K562 (cell line): ENCODE measurements around the gene PSD4. TPM values are rescaled to one million over a fixed set of nuclear protein-coding genes. Genes with fewer than 3 reads are reported as not detected.

Experiments used
- ATAC-seq: fragments of 200-7000 bp; cut with Tn5 transposase; 3 replicates; pipeline ENCODE4 v1.9.1; 2020; ENCODE audit warnings: moderate library complexity
- BruUV-seq: library from RNA; stranded (reverse); fragments of 400-500 nt; replicated peaks from 2 replicates; lab custom pipeline; 2021; lab: Mats Ljungman, UMichigan
- CTCF ChIA-PET: fragments of 300-600 bp; formaldehyde crosslinking; extraction: SDS; loops from one replicate; lab custom pipeline; 2021; ENCODE audit warnings: low intra/inter-chr PET ratio; lab: Yijun Ruan, JAX
- POLR2A ChIA-PET: fragments of 300-600, 350-650 bp; sonication (Branson Sonifier 250); formaldehyde crosslinking; extraction: SDS; loops from one replicate; lab custom pipeline; 2021; ENCODE audit warnings: antibody characterized with exemption, inconsistent platforms; lab: Yijun Ruan, JAX
- DNase-seq, 4 experiments: peaks; one replicate each; pipeline versions ENCODE4 v3.0.0 to v3.0.0-alpha.2; 2011 to 2018; ENCODE audit warnings: low spot score in 3 of 4, mixed read lengths in 3 of 4; ENCODE audit errors: extremely low read depth in 1 of 4
- FAIRE-seq: peaks from 2 replicates; lab custom pipeline; 2011; peaks lifted over from hg19 to GRCh38; lab: Jason Lieb, UNC
- H2AFZ ChIP-seq: 2 replicates; pipeline ENCODE4 v1.6.0; 2011; ENCODE audit warnings: low read depth, low read length, control low read depth, inconsistent platforms
- H3K27ac ChIP-seq: fragments of 200-600 bp; 3 replicates; pipeline ENCODE4 v1.8.0; 2011; ENCODE audit warnings: low read depth, mild to moderate bottlenecking, control low read depth, inconsistent platforms, low read length, moderate library complexity, mixed read lengths; ENCODE audit errors: extremely low read depth
- H3K27me3 ChIP-seq, 2 experiments: fragments of 300-600 bp in 1 of 2; 2 replicates in 1 of 2; 3 replicates in 1 of 2; pipeline versions ENCODE4 v1.6.0 to v1.8.0; 2011; ENCODE audit warnings: inconsistent platforms in 2 of 2, low read length in 2 of 2, mild to moderate bottlenecking in 1 of 2, mixed read lengths in 1 of 2, moderate library complexity in 1 of 2; ENCODE audit not compliant: control insufficient read depth in 2 of 2, insufficient read depth in 2 of 2
- H3K36me3 ChIP-seq: fragments of 300-600 bp; 3 replicates; pipeline ENCODE4 v1.8.0; 2011; ENCODE audit warnings: mild to moderate bottlenecking, low read length, inconsistent platforms; ENCODE audit not compliant: control insufficient read depth, insufficient read depth
- H3K4me1 ChIP-seq, 2 experiments: fragments of 200-600 bp in 1 of 2; replicated peaks in 1 of 2; 2 replicates in 1 of 2; 3 replicates in 1 of 2; pipeline versions ENCODE4 v1.5.1 to v1.8.0; 2011; ENCODE audit warnings: inconsistent platforms in 2 of 2, low read length in 2 of 2, mild to moderate bottlenecking in 1 of 2, mixed read lengths in 1 of 2, moderate library complexity in 1 of 2; ENCODE audit not compliant: control insufficient read depth in 2 of 2, insufficient read depth in 2 of 2
- H3K4me2 ChIP-seq: 2 replicates; pipeline ENCODE4 v1.6.1; 2011; ENCODE audit warnings: low read length, control low read depth, inconsistent platforms, mixed read lengths; ENCODE audit not compliant: insufficient read depth
- H3K4me3 ChIP-seq: fragments of 200-600 bp; sonication (generic), shearing (Covaris generic); 2 replicates; pipeline ENCODE4 v1.5.1; 2016; ENCODE audit warnings: control low read depth, inconsistent platforms
- H3K79me2 ChIP-seq: fragments of 200-600 bp; 3 replicates; pipeline ENCODE4 v1.8.0; 2011; ENCODE audit warnings: low read length, inconsistent platforms; ENCODE audit not compliant: control insufficient read depth, insufficient read depth
- H3K9ac ChIP-seq, 2 experiments: 2 replicates each; pipeline versions ENCODE4 v1.6.0 to v1.6.1; 2011; ENCODE audit warnings: low read depth in 2 of 2, low read length in 2 of 2, control low read depth in 1 of 2, inconsistent platforms in 1 of 2, mild to moderate bottlenecking in 1 of 2, mixed read lengths in 1 of 2; ENCODE audit not compliant: insufficient read depth in 1 of 2
- H3K9me1 ChIP-seq: one replicate; pipeline ENCODE4 v1.6.0; 2011; ENCODE audit warnings: inconsistent platforms, mild to moderate bottlenecking, low read length, moderate library complexity; ENCODE audit not compliant: control insufficient read depth, insufficient read depth
- H3K9me3 ChIP-seq: replicated peaks from 2 replicates; pipeline ENCODE4 v1.5.1; 2011; ENCODE audit warnings: low read depth, low read length, inconsistent platforms; ENCODE audit not compliant: control insufficient read depth, insufficient read depth
- H4K20me1 ChIP-seq: replicated peaks from 2 replicates; pipeline ENCODE4 v1.6.1; 2011; ENCODE audit warnings: low read length, inconsistent platforms, mixed read lengths; ENCODE audit not compliant: control insufficient read depth, insufficient read depth
- C11orf30 ChIP-seq: fragments of 450-650 bp; IDR thresholded peaks from 2 replicates; pipeline ENCODE4 v1.6.1; 2016; ENCODE audit warnings: low read depth, mild to moderate bottlenecking
- CREM ChIP-seq: IDR thresholded peaks from 2 replicates; pipeline ENCODE4 v1.6.1; 2014; ENCODE audit warnings: antibody characterized with exemption, low read depth
- HDAC8 ChIP-seq: fragments of 450-650 bp; IDR thresholded peaks from 2 replicates; pipeline ENCODE4 v1.6.1; 2016; ENCODE audit warnings: mild to moderate bottlenecking, missing genetic modification characterization, moderate library complexity, missing compliant biosample characterization
- NR2F6 ChIP-seq: fragments of 450-650 bp; formaldehyde crosslinking; IDR thresholded peaks from 2 replicates; pipeline ENCODE4 v1.4.0; 2020; ENCODE audit warnings: mild to moderate bottlenecking
- PHTF2 ChIP-seq: fragments of 250-450 bp; sonication (Bioruptor Pico); IDR thresholded peaks from 2 replicates; pipeline ENCODE4 v1.5.0; 2021; ENCODE audit warnings: mild to moderate bottlenecking
- SLC30A9 ChIP-seq: fragments of 250-450 bp; sonication (Bioruptor Pico); IDR thresholded peaks from 2 replicates; pipeline ENCODE4 v1.8.0; 2022; ENCODE audit warnings: mild to moderate bottlenecking, moderate library complexity
- TAF1 ChIP-seq: IDR thresholded peaks from 2 replicates; pipeline ENCODE4 v1.6.1; 2011; ENCODE audit warnings: mild to moderate bottlenecking, low read length, moderate library complexity; ENCODE audit not compliant: insufficient read depth, control insufficient read depth, severe bottlenecking; ENCODE audit errors: extremely low read depth
- ZFX ChIP-seq: sonication (generic); formaldehyde crosslinking; IDR thresholded peaks from 2 replicates; pipeline ENCODE4 v1.8.0; 2022; ENCODE audit warnings: mild to moderate bottlenecking, missing genetic modification reagents, moderate library complexity
- ZNF143 ChIP-seq: sonication (generic); formaldehyde crosslinking; IDR thresholded peaks from 2 replicates; pipeline ENCODE4 v1.9.0; 2022; ENCODE audit warnings: mild to moderate bottlenecking, missing genetic modification reagents
- ZNF197 ChIP-seq: fragments of 200-800 bp; sonication (Bioruptor generic); IDR thresholded peaks from 2 replicates; pipeline ENCODE4 v1.6.1; 2016; ENCODE audit warnings: low read depth, missing genetic modification characterization, missing compliant biosample characterization
- ZNF316 ChIP-seq: fragments of 450-650 bp; IDR thresholded peaks from 2 replicates; pipeline ENCODE4 v1.6.1; 2016
- ZNF707 ChIP-seq: fragments of 250-450 bp; sonication (Bioruptor Pico); conservative IDR thresholded peaks from 2 replicates; pipeline ENCODE4 v1.8.0; 2022; ENCODE audit warnings: inconsistent platforms, mild to moderate bottlenecking, moderate library complexity
- WGBS: fragments of 100-300 bp; shearing (Covaris generic); methylation state at CpG from one replicate; pipeline ENCODE4 v1.1.6; 2016; ENCODE audit warnings: low coverage, mixed read lengths; ENCODE audit not compliant: insufficient coverage; ENCODE audit errors: missing lambda C conversion rate; 5-methylcytosine and 5-hydroxymethylcytosine counted together
- in situ Hi-C: fragments of 300-500 bp; cut with MboI; formaldehyde crosslinking; loops from 4 replicates; pipeline ENCODE4 v1.15.0; 2018; ENCODE audit warnings: inconsistent platforms, mixed read lengths
- intact Hi-C: fragments of 100-400 bp; cut with micrococcal nuclease; formaldehyde crosslinking; loops from 2 replicates; pipeline ENCODE4 v1.14.2; 2022
- polyA plus RNA-seq, 8 experiments: library from polyadenylated mRNA; depleted of rRNA in 4 of 8; stranded (reverse) in 5 of 8; unstranded in 3 of 8; fragments of >200 nt; fragmentation: Nextera tagmentation in 2 of 8; fragmentation: Illumina TruSeq in 1 of 8; extraction: Ambion mirVana in 2 of 8; extraction: Trizol in 1 of 8; gene quantifications; 2 replicates each; pipeline versions ENCODE4 v1.2.1 to v1.2.3, GENCODE V29; 2011 to 2014; ENCODE audit warnings: inconsistent platforms in 1 of 8, missing spikeins in 1 of 8
- total RNA-seq, 7 experiments: library from RNA; depleted of rRNA in 6 of 7; stranded (reverse); fragments of >200 nt in 6 of 7; fragmentation: Illumina TruSeq in 2 of 7; extraction: Trizol in 2 of 7; gene quantifications; 2 replicates each; pipeline versions ENCODE4 v1.2.1 to v1.2.3, GENCODE V29; 2011 to 2021; ENCODE audit warnings: low replicate concordance in 1 of 7
- TF ChIP-seq, protein P1 (sequence below): fragments of 450-650 bp; formaldehyde crosslinking; IDR thresholded peaks from 2 replicates; pipeline ENCODE4 v1.4.0; 2020; ENCODE audit warnings: mild to moderate bottlenecking, mixed read lengths
- TF ChIP-seq, protein P2 (sequence below), 2 experiments: IDR thresholded peaks; 2 replicates each; pipeline ENCODE4 v1.6.1; 2011; ENCODE audit warnings: borderline replicate concordance in 1 of 2, control low read depth in 1 of 2, low read depth in 1 of 2, low read length in 1 of 2, mild to moderate bottlenecking in 1 of 2, mixed read lengths in 1 of 2, moderate library complexity in 1 of 2; ENCODE audit not compliant: insufficient read depth in 1 of 2, insufficient read length in 1 of 2, poor library complexity in 1 of 2, severe bottlenecking in 1 of 2; ENCODE audit errors: extremely low read depth in 1 of 2

PSD4 gene
- total and polyA plus RNA-seq, 9 of the 15 experiments (the other 6 are each of a cell fraction or from before 2014, with no cell fraction given) = 0.46 to 54.0 (median 20.8) TPM

DNA sequence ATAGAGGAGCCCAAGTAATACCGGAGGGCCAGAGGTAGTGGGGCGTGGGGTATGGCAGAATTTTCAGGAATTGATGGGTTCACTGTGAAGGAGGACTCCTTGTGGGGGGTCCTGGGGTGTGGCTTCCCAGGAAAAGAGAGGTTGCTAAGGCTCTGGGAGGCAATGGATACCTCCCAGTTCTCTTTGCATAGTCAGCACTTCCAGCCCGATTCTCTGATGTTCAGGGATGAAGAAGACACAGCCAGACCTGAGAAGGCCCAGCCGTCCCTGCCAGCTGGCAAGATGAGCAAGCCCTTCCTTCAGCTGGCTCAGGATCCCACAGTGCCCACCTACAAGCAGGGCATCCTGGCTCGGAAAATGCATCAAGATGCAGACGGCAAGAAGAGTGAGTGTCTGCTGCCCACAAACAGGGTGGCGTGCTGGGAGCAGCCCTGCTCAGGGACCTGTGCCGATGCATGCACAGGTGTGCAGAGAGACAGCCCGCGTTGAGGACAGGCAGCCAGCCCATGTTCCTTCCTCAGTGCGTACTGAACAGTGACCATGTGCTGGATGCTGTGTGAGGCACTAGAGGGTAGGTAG is 22.2 kb downstream of the PSD4 start:
- H3K27ac ChIP-seq = no peak overlapping the region
- DNase-seq (no peak), FAIRE-seq (no peak), ATAC-seq (no peak)
- peaks cover 3% of the 10 kb centered on the region for H3K9me1 ChIP-seq
- no peak overlapping the region for H2AFZ ChIP-seq
- peaks cover 77% of the 10 kb centered on the region; the same call in 2 of the 3 replicates for H3K36me3 ChIP-seq
- no TSS peak for BruUV-seq
- intact Hi-C loops = no loop called here
- H3K9ac ChIP-seq = no peak overlapping the region
- no peaks in the 10 kb centered on the region for H3K4me1 ChIP-seq
- H3K9me3 ChIP-seq = no peaks in the 10 kb centered on the region
- in situ Hi-C loops = no loop called here
- H3K4me3 ChIP-seq = no peak overlapping the region
- 95% methylated on average over 10 of the region's 11 CpGs for WGBS
- no peaks in the 10 kb centered on the region for H4K20me1 ChIP-seq
- ChIA-PET POLR2A (interaction anchor here (0.5 to 0.7 kb wide), 2 partner anchors 19 to 698 kb away, joined by 3 read pairs; no protein-coding TSS in a partner anchor), CTCF (no interaction called here)
- no peaks in the 10 kb centered on the region for H3K79me2 ChIP-seq
- H3K4me2 ChIP-seq = no peak overlapping the region
- TF ChIP-seq NR2F6 = no peak
- peak; percentile 30; the same call in 1 of the 2 replicates for TF ChIP-seq ZNF316
- no peak for TF ChIP-seq ZNF707 (CRISPR knock-in tag)
- TF ChIP-seq CREM = no peak
- TF ChIP-seq C11orf30 = peak; percentile 28; the same call in 1 of the 2 replicates
- TF ChIP-seq SLC30A9 = no peak
- no peaks in the 10 kb centered on the region for H3K27me3 ChIP-seq

GRCh38 chr2:113196839-113197238 is 23.1 kb downstream of the PSD4 start:
- ATAC-seq = no peak
- in situ Hi-C loops = no loop called here
- Histone ChIP-seq H3K9ac (no peak overlapping the region), H3K9me3 (no peaks in the 10 kb centered on the region), H3K27ac (no peak overlapping the region), H3K79me2 (no peaks in the 10 kb centered on the region), H4K20me1 (no peaks in the 10 kb centered on the region), H3K9me1 (peaks cover 3% of the 10 kb centered on the region), H2AFZ (no peak overlapping the region), H3K36me3 (peaks cover 74% of the 10 kb centered on the region; the same call in 2 of the 3 replicates), H3K4me2 (no peak overlapping the region), H3K4me1 (no peaks in the 10 kb centered on the region), H3K27me3 (no peaks in the 10 kb centered on the region), H3K4me3 (no peak overlapping the region)
- POLR2A ChIA-PET = interaction anchor here (0.7 to 0.8 kb wide), 2 partner anchors 18 to 24 kb away, joined by 3 read pairs; no protein-coding TSS in a partner anchor
- FAIRE-seq = no peak
- CTCF ChIA-PET = no interaction called here
- WGBS = 84% methylated on average over 4 of the region's 4 CpGs
- intact Hi-C loops = no loop called here
- DNase-seq = no peak
- BruUV-seq = no TSS peak
- no peak for TF ChIP-seq ZNF143
- TF ChIP-seq ZNF197 = no peak
- no peak for TF ChIP-seq PHTF2 (CRISPR knock-in tag)
- TF ChIP-seq, protein P1, sequence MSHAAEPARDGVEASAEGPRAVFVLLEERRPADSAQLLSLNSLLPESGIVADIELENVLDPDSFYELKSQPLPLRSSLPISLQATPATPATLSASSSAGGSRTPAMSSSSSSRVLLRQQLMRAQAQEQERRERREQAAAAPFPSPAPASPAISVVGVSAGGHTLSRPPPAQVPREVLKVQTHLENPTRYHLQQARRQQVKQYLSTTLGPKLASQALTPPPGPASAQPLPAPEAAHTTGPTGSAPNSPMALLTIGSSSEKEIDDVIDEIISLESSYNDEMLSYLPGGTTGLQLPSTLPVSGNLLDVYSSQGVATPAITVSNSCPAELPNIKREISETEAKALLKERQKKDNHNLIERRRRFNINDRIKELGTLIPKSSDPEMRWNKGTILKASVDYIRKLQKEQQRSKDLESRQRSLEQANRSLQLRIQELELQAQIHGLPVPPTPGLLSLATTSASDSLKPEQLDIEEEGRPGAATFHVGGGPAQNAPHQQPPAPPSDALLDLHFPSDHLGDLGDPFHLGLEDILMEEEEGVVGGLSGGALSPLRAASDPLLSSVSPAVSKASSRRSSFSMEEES (CRISPR knock-in tag) = no peak
- TF ChIP-seq, protein P2, sequence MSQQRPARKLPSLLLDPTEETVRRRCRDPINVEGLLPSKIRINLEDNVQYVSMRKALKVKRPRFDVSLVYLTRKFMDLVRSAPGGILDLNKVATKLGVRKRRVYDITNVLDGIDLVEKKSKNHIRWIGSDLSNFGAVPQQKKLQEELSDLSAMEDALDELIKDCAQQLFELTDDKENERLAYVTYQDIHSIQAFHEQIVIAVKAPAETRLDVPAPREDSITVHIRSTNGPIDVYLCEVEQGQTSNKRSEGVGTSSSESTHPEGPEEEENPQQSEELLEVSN (IDR thresholded peaks at IDR 0.05; ENCODE audit: borderline replicate concordance in 1 of 2, extremely low read depth in 1 of 2, insufficient read depth in 1 of 2, insufficient read length in 1 of 2, low read depth in 1 of 2, low read length in 1 of 2, poor library complexity in 1 of 2, severe bottlenecking in 1 of 2) = no peak
- no peak for TF ChIP-seq TAF1
- no peak for TF ChIP-seq HDAC8 (tag)
- no peak for TF ChIP-seq ZFX
